ENCODE measurements around the gene CCND2. TPM values are rescaled to one million over a fixed set of nuclear protein-coding genes. Genes with fewer than 3 reads are reported as not detected.

Gene CCND2
- total RNA-seq, 1 donor from 2014 or later: 283 TPM

DNA sequence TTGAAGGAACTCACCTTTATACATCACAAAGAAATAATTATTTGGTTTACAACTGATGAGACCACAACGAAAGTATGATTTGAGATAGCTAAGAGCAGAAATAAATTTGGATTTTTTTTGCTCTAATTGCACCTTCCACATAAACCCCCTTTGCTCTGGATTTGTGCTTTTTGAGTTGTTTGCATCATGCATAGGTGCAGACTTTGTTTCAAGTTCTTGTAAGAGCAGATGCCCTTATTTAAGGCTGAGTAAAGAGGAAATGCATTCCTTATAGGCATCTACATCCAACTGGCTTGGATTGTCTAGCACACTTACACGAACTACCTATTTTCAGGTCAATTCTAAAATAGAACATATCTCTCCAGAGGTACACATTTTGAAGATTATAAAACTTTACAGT, 6.6 kb upstream of the CCND2 start:
- Histone ChIP-seq H3K27me3 (ENCODE audit: low read depth) (peaks cover 35% of the 10 kb centered on the region), H3K4me3 (no peak overlapping the region), H3K36me3 (no peaks in the 10 kb centered on the region), H3K27ac (replicated peaks) (no peak overlapping the region), H3K4me1 (peaks cover 33% of the 10 kb centered on the region), H3K9me3 (replicated peaks) (no peaks in the 10 kb centered on the region)
- no peak for DNase-seq
- intact Hi-C loops (cut with micrococcal nuclease): no loop called here
- TF ChIP-seq, protein P1, sequence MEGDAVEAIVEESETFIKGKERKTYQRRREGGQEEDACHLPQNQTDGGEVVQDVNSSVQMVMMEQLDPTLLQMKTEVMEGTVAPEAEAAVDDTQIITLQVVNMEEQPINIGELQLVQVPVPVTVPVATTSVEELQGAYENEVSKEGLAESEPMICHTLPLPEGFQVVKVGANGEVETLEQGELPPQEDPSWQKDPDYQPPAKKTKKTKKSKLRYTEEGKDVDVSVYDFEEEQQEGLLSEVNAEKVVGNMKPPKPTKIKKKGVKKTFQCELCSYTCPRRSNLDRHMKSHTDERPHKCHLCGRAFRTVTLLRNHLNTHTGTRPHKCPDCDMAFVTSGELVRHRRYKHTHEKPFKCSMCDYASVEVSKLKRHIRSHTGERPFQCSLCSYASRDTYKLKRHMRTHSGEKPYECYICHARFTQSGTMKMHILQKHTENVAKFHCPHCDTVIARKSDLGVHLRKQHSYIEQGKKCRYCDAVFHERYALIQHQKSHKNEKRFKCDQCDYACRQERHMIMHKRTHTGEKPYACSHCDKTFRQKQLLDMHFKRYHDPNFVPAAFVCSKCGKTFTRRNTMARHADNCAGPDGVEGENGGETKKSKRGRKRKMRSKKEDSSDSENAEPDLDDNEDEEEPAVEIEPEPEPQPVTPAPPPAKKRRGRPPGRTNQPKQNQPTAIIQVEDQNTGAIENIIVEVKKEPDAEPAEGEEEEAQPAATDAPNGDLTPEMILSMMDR (IDR thresholded peaks at IDR 0.05; ENCODE audit: borderline replicate concordance): no peak

DNA sequence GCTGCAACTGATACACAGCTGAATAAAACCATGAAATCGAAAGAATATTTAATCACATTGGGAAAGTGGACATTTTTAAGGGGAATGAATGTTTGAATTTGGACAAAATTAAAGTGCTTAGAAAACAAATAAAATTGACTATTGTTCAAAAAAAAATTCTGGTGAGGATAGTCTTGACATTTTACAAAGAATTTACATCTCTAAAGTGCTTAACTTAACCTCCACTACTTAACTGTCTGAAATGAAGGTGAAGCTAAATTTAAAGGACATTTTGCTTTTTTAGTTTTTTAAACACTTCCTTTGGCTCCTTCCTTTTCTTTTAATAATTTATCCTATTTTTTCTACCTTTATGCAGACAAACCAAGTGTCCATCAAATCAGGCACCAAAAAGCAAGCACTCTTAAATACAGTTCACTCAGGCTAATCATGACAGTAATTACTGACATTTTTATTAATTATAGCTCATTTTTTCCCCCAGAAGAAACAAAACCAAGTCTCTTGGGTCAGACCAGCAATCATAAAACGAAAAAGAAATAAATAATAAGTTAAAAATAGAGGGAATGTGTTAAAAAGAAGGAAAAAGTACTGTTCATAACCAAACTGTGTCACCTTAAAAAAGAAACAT, 5.7 kb upstream of the CCND2 start:
- H3K4me3 ChIP-seq: no peak overlapping the region
- no peak overlapping the region for H3K27ac ChIP-seq (replicated peaks)
- intact Hi-C loops (cut with micrococcal nuclease): no loop called here
- H3K4me1 ChIP-seq: peaks cover 41% of the 10 kb centered on the region
- no peaks in the 10 kb centered on the region for H3K36me3 ChIP-seq
- H3K27me3 ChIP-seq (ENCODE audit: low read depth): peaks cover 44% of the 10 kb centered on the region
- TF ChIP-seq, protein P1 (IDR thresholded peaks at IDR 0.05; ENCODE audit: borderline replicate concordance): no peak
- no peak for DNase-seq
- no peaks in the 10 kb centered on the region for H3K9me3 ChIP-seq (replicated peaks)

DNA sequence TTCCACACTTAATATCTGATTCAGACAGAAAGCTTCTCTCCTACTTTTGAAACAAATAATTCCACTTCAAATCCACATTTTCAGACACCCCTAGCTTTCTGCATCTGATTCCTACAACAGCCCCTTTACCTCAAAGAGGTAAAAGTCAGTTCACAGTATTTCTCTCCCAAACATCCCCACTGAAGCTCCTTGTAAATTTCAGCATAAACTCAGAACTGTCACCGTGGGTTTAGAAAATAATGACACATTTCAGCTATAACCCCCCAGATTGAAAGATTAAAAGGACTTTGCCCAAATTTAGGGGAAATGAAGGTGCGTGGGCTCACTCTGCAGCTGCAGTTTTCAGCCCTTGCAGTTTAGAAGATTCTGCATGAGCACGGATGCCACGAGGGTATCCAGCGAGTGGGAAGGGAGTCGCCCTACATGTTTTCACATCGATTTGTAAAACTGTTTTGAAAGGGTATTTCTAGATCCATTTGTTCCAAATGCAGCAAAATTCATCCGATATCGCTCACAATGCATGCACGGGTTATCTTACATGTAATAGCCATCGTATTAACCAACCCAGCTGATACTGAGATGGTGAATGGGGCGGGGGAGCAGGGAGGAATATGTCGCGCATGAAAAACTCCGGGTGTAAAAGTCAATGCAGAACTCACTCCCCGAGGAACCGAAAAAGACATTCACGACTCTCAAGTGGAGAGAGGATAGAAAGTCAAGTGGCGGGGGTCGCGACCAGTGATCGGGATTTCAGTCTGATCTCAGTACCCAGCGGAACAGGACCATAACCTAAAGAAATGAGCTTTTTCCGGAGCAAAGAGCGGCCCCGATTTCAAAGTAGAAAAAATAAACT, 5.0 kb upstream of the CCND2 start:
- Histone ChIP-seq H3K27ac (replicated peaks) (peak overlapping the region; percentile 86), H3K4me1 (peaks cover 47% of the 10 kb centered on the region), H3K36me3 (no peaks in the 10 kb centered on the region), H3K27me3 (ENCODE audit: low read depth) (peaks cover 50% of the 10 kb centered on the region), H3K4me3 (peak overlapping the region; percentile 86), H3K9me3 (replicated peaks) (no peaks in the 10 kb centered on the region)
- intact Hi-C loops (cut with micrococcal nuclease): no loop called here
- no peak for DNase-seq
- TF ChIP-seq, protein P1 (IDR thresholded peaks at IDR 0.05; ENCODE audit: borderline replicate concordance): no peak

DNA sequence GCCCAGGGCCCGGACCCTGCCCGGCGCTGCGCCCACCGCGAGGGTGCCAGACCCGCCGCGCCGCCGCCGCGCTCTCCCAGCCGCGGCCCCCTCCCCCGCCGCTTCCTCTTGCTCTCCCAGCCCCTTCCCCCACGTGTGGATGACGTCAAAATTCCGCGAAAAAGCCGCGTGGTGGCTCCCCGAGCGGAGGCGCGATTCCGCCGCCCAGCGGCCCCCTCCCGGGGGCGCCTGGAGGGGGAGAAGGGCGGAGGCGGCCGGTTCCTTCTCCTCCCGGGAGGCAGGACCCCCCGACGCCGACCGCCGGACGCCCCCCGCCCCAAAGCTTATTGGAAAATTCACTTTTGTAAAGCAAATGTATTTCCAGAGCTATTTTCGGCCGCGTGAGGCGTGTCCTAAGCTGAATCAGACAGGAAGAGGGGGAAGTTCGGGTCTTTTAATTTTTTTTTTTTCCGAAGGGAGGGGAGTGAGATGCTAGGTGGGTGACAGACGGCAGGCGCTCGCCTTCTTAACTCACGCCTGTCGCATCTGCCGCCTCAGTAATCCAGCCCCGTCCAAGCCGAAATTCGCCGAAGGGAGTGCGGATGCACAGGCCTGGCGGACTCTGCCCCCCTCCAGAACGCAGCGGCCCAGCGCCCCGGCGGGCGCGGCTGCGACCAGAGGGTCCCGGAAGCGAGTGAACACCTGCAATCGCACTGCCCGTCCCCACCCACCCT, 4.1 kb upstream of the CCND2 start:
- H3K4me3 ChIP-seq: peak overlapping the region; percentile 86
- no peaks in the 10 kb centered on the region for H3K36me3 ChIP-seq
- TF ChIP-seq, protein P1 (IDR thresholded peaks at IDR 0.05; ENCODE audit: borderline replicate concordance): peak; percentile 37
- H3K27me3 ChIP-seq (ENCODE audit: low read depth): peaks cover 59% of the 10 kb centered on the region
- DNase-seq: peak; percentile 86
- H3K4me1 ChIP-seq: peaks cover 56% of the 10 kb centered on the region
- peak overlapping the region; percentile 86 for H3K27ac ChIP-seq (replicated peaks)
- no peaks in the 10 kb centered on the region for H3K9me3 ChIP-seq (replicated peaks)
- intact Hi-C loops (cut with micrococcal nuclease): no loop called here

DNA sequence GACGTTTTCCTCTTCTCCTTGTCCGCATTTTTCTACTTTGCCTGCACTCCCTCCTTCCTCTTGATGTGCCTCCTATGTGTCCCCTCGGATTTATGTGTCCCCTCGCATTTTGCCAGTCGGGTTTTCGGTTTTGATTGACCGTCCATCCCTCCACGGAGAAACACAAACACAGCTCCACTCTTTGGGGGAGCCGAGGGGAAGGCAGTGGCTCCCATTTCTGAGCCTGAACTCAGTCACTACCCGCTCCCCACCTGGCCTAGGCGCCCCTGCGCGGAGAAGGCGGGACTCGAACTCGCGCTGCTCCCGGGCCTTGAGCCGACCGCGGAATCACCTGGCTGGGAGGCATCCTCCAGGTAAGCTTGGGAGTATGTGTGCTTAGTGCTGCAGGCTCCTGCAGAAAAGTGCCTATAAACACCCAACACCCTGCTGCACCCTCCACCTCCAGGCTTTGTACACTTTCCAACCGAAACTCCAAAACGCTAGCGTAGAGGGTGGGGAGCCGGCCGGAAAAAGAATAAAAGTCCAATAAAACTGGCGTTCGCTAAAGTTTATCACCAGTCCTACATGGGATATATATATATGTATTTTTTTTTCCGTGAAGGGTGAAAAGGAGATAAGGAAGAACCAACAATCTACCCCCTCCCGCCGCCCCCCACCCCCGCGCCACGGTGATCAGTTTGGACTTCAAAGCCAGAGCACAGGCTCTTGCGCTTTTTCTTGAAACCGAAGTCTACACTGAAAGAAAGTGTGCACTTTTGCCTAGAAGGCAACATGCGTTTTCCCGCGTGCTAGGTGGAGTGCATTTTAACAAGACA, 3.3 kb upstream of the CCND2 start:
- intact Hi-C loops (cut with micrococcal nuclease): loop anchor here (10.0 kb wide), 1 partner anchor 275 kb away; no protein-coding TSS in a partner anchor
- Histone ChIP-seq H3K4me1 (peaks cover 64% of the 10 kb centered on the region), H3K27ac (replicated peaks) (peak overlapping the region; percentile 86), H3K27me3 (ENCODE audit: low read depth) (peaks cover 67% of the 10 kb centered on the region), H3K9me3 (replicated peaks) (no peaks in the 10 kb centered on the region), H3K36me3 (no peaks in the 10 kb centered on the region), H3K4me3 (peak overlapping the region; percentile 86)
- no peak for DNase-seq
- TF ChIP-seq, protein P1 (IDR thresholded peaks at IDR 0.05; ENCODE audit: borderline replicate concordance): no peak

All from left ventricle myocardium inferior (tissue), 1 donor.